Skeletal muscle tissue (tissue), 4 donors: ENCODE results near the gene DGLUCY. TPM values are rescaled to one million over a fixed set of nuclear protein-coding genes. Genes with fewer than 3 reads are reported as not detected.

Experiments
- H3K27ac ChIP-seq: one replicate; pipeline ENCODE4 v1.7.0; 2013; ENCODE audit warnings: mild to moderate bottlenecking, low read depth, low read length, inconsistent platforms
- H3K27me3 ChIP-seq, 3 donors: one replicate each; pipeline ENCODE4 v1.7.0; 2013; ENCODE audit warnings: low read length in 3 of 3; ENCODE audit not compliant: control insufficient read depth in 3 of 3, insufficient read depth in 3 of 3
- H3K36me3 ChIP-seq, 3 donors: one replicate each; pipeline ENCODE4 v1.7.0; 2013; ENCODE audit warnings: low read length in 3 of 3; ENCODE audit not compliant: control insufficient read depth in 3 of 3, insufficient read depth in 3 of 3
- H3K4me1 ChIP-seq, 3 donors: one replicate each; pipeline ENCODE4 v1.7.0; 2013; ENCODE audit warnings: low read length in 3 of 3, mild to moderate bottlenecking in 3 of 3; ENCODE audit not compliant: control insufficient read depth in 3 of 3, insufficient read depth in 3 of 3
- H3K4me3 ChIP-seq, 3 donors: one replicate each; pipeline ENCODE4 v1.7.0; 2013; ENCODE audit warnings: low read length in 3 of 3
- H3K9ac ChIP-seq, 3 donors: one replicate each; pipeline ENCODE4 v1.7.0; 2013; ENCODE audit warnings: low read length in 3 of 3, mild to moderate bottlenecking in 3 of 3, moderate library complexity in 2 of 3, low read depth in 1 of 3
- H3K9me3 ChIP-seq, 3 donors: one replicate each; pipeline ENCODE4 v1.7.0; 2013; ENCODE audit warnings: low read length in 3 of 3; ENCODE audit not compliant: control insufficient read depth in 3 of 3
- total RNA-seq: library from RNA; depleted of rRNA; stranded (reverse); fragments of >200 nt; gene quantifications from one replicate; pipeline ENCODE4 v1.2.3, GENCODE V29; 2014
- donor health status: Osteomylitis.

DGLUCY gene
- total RNA-seq, 1 donor from 2014 or later, result 49.6 TPM

- Histone ChIP-seq H3K4me1 (peaks cover 10 to 20% (median 16%) of the 10 kb centered on the region in 3 donors), H3K9me3 (no peaks in the 10 kb centered on the region), H3K4me3 (no peak overlapping the region), H3K36me3 (no peaks in the 10 kb centered on the region), H3K27ac (no peak overlapping the region), H3K9ac (no peak overlapping the region), H3K27me3 (peaks cover 5 to 17% (median 13%) of the 10 kb centered on the region in 3 donors)
These were observed 141.3 kb downstream of the DGLUCY start for GRCh38 chr14:91255026-91255695.

DNA sequence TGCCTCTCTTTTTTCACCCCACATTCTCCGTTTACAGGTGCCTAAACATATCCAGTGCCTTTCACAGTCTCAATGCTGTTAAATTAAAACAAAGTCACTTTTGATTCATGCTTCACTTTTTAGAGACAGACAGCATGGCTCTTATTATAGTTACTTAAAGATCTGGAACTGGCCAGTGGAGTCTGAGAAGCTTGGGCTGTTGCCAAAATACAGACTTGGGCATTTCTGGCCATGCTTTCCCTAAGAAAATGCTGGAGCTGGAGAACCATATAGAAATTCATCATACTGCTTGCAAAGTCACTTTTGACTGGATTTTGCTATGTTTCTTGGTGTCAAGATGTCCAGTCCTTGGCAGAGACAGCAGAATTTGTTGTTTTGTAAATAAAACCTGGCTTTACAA, 142.8 kb downstream of the DGLUCY start:
- peaks cover 10 to 20% (median 16%) of the 10 kb centered on the region in 3 donors for H3K4me1 ChIP-seq
- no peak overlapping the region for H3K9ac ChIP-seq
- no peak overlapping the region for H3K27ac ChIP-seq
- H3K9me3 ChIP-seq, result no peaks in the 10 kb centered on the region
- no peaks in the 10 kb centered on the region for H3K36me3 ChIP-seq
- no peak overlapping the region for H3K4me3 ChIP-seq
- H3K27me3 ChIP-seq, result peaks cover 7 to 17% (median 13%) of the 10 kb centered on the region in 3 donors

GRCh38 chr14:91257328-91258010, 143.6 kb downstream of the DGLUCY start:
- Histone ChIP-seq H3K36me3 (no peaks in the 10 kb centered on the region), H3K4me1 (peaks cover 10 to 20% (median 16%) of the 10 kb centered on the region in 3 donors), H3K9ac (no peak overlapping the region), H3K27me3 (peaks cover 7 to 17% (median 9%) of the 10 kb centered on the region in 3 donors), H3K4me3 (no peak overlapping the region), H3K27ac (peak overlapping the region; percentile 40), H3K9me3 (no peaks in the 10 kb centered on the region)

GRCh38 chr14:91258011-91258618, 144.2 kb downstream of the DGLUCY start:
- Histone ChIP-seq H3K4me3 (no peak overlapping the region), H3K9me3 (no peaks in the 10 kb centered on the region), H3K36me3 (no peaks in the 10 kb centered on the region), H3K27me3 (peaks cover 3 to 12% (median 11%) of the 10 kb centered on the region in 3 donors), H3K9ac (no peak overlapping the region), H3K4me1 (peaks cover 6 to 14% (median 9%) of the 10 kb centered on the region in 3 donors), H3K27ac (peak overlapping the region; percentile 40)

DNA sequence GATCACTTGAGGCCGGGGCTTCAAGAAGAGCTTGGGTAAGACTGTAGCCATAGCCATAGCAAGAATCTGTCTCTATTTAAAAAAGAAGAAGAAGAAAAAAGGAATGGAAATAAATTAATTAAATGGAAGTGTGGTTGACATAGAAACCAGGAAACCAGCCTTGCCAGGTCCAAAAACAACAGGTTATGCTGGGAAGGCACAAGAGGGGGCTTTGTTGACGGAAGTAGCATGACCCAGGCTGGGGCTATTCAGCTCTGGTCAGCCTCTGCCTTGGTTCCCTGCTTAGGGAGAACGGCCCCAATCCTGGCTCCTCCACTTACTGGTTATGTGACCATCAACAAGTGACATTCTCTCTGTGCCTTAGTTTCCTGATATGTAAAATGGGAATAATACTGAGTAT, 145.0 kb downstream of the DGLUCY start:
- Histone ChIP-seq H3K27me3 (peaks cover 10 to 19% (median 12%) of the 10 kb centered on the region in 3 donors), H3K36me3 (no peaks in the 10 kb centered on the region), H3K9me3 (no peaks in the 10 kb centered on the region), H3K4me1 (peaks cover 4 to 10% (median 7%) of the 10 kb centered on the region in 3 donors), H3K9ac (no peak overlapping the region), H3K27ac (no peak overlapping the region), H3K4me3 (no peak overlapping the region)

GRCh38 chr14:91261115-91261514, 147.2 kb downstream of the DGLUCY start:
- Histone ChIP-seq H3K9me3 (no peaks in the 10 kb centered on the region), H3K36me3 (no peaks in the 10 kb centered on the region), H3K27me3 (peaks cover 21 to 36% (median 24%) of the 10 kb centered on the region in 3 donors), H3K9ac (no peak overlapping the region), H3K27ac (no peak overlapping the region), H3K4me1 (peaks cover 8 to 13% (median 9%) of the 10 kb centered on the region in 3 donors), H3K4me3 (no peak overlapping the region)

GRCh38 chr14:91261986-91262549, 148.2 kb downstream of the DGLUCY start:
- Histone ChIP-seq H3K4me1 (peaks cover 8 to 13% (median 9%) of the 10 kb centered on the region in 3 donors), H3K4me3 (no peak overlapping the region), H3K27me3 (peaks cover 24 to 36% (median 24%) of the 10 kb centered on the region in 3 donors), H3K9ac (no peak overlapping the region), H3K9me3 (no peaks in the 10 kb centered on the region), H3K36me3 (no peaks in the 10 kb centered on the region), H3K27ac (no peak overlapping the region)

DNA sequence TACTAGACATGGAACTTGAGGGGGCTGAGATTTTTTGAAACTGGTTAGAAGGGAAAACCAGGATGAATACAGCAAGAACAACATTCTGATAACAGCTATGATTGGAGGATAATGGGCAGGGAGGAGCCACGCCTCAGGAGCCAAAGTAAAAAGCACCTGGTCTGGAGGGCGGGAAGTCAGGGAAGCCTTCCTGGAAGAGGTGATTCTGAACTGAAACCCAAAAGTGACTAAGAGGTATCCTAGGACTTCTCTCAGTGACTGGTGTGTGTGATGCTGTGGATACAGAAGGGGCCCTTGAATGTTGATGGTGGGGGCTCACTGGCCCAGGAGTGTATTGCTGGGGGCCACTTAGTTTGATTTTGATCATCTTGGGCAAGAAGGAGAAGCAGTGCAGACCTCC, 149.5 kb downstream of the DGLUCY start:
- H3K36me3 ChIP-seq, result no peaks in the 10 kb centered on the region
- peaks cover 28 to 35% (median 28%) of the 10 kb centered on the region in 3 donors for H3K27me3 ChIP-seq
- peaks cover 3 to 6% (median 6%) of the 10 kb centered on the region in 3 donors for H3K4me1 ChIP-seq
- H3K4me3 ChIP-seq, result no peak overlapping the region
- no peaks in the 10 kb centered on the region for H3K9me3 ChIP-seq
- no peak overlapping the region for H3K9ac ChIP-seq
- no peak overlapping the region for H3K27ac ChIP-seq

- Histone ChIP-seq H3K36me3 (no peaks in the 10 kb centered on the region), H3K27ac (no peak overlapping the region), H3K9ac (peak overlapping the region in 1 of 3 donors; percentile 60), H3K27me3 (peaks cover 27 to 33% (median 31%) of the 10 kb centered on the region in 3 donors), H3K4me1 (peaks cover 3 to 11% (median 6%) of the 10 kb centered on the region in 3 donors), H3K9me3 (no peaks in the 10 kb centered on the region), H3K4me3 (peak overlapping the region; percentile 40 to 49 (median 43))
These were observed 150.6 kb downstream of the DGLUCY start for GRCh38 chr14:91264151-91265150.
